WTC11 (cell line): ENCODE data around the gene ARHGAP42. TPM values are rescaled to one million over a fixed set of nuclear protein-coding genes. Genes with fewer than 3 reads are reported as not detected.

Experiments
- ATAC-seq: fragments of 200-7000 bp; cut with Tn5 transposase; 2 replicates; pipeline ENCODE4 v1.10.0; 2021; ENCODE audit warnings: mild to moderate bottlenecking, moderate library complexity
- CTCF ChIA-PET: fragments of 300-600 bp; sonication (Branson Sonifier 250); formaldehyde crosslinking; loops from one replicate; lab custom pipeline; 2021; ENCODE audit warnings: antibody characterized with exemption; lab: Charles Lee
- POLR2A ChIA-PET: fragments of 350-600 bp; sonication (Branson Sonifier 250); formaldehyde crosslinking; loops from one replicate; lab custom pipeline; 2021; ENCODE audit warnings: antibody characterized with exemption; lab: Charles Lee
- DNase-seq: peaks from one replicate; pipeline ENCODE4 v3.0.0; 2021; ENCODE audit warnings: low spot score
- H3K27ac Mint-ChIP-seq: 2 replicates; pipeline ENCODE4 v1.8.0; 2021; ENCODE audit warnings: mixed read lengths
- H3K27me3 Mint-ChIP-seq: 2 replicates; pipeline ENCODE4 v1.8.0; 2021; ENCODE audit warnings: low read depth, mild to moderate bottlenecking, moderate library complexity, mixed read lengths
- H3K36me3 Mint-ChIP-seq: 2 replicates; pipeline ENCODE4 v1.8.0; 2021; ENCODE audit warnings: mixed read lengths
- H3K4me1 Mint-ChIP-seq: 2 replicates; pipeline ENCODE4 v1.8.0; 2022; ENCODE audit warnings: mixed read lengths
- H3K4me3 Mint-ChIP-seq: 2 replicates; pipeline ENCODE4 v1.8.0; 2021; ENCODE audit warnings: mild to moderate bottlenecking, moderate library complexity, mixed read lengths
- H3K9me3 Mint-ChIP-seq: 2 replicates; pipeline ENCODE4 v1.8.0; 2021; ENCODE audit warnings: mixed read lengths
- ELF4 ChIP-seq: sonication (generic); formaldehyde crosslinking; IDR thresholded peaks from 2 replicates; pipeline ENCODE4 v1.8.1; 2022; ENCODE audit warnings: low read depth, mild to moderate bottlenecking, moderate library complexity, missing genetic modification reagents
- ETV6 ChIP-seq: sonication (generic); formaldehyde crosslinking; IDR thresholded peaks from 2 replicates; pipeline ENCODE4 v1.8.1; 2022; ENCODE audit warnings: mild to moderate bottlenecking, missing genetic modification reagents
- GABPB1 ChIP-seq: sonication (generic); formaldehyde crosslinking; IDR thresholded peaks from 2 replicates; pipeline ENCODE4 v1.8.1; 2023; ENCODE audit warnings: mild to moderate bottlenecking, missing genetic modification reagents
- MXD4 ChIP-seq: fragments of 250-450 bp; sonication (Bioruptor Pico); IDR thresholded peaks from 2 replicates; pipeline ENCODE4 v1.8.0; 2021; ENCODE audit warnings: mild to moderate bottlenecking, moderate library complexity, borderline replicate concordance
- NFATC4 ChIP-seq: fragments of 250-450 bp; sonication (Bioruptor Pico); IDR thresholded peaks from 2 replicates; pipeline ENCODE4 v1.9.0; 2021; ENCODE audit warnings: mild to moderate bottlenecking
- NR3C1 ChIP-seq: sonication (generic); formaldehyde crosslinking; conservative IDR thresholded peaks from 2 replicates; pipeline ENCODE4 v1.8.1; 2023; ENCODE audit warnings: low read depth, mild to moderate bottlenecking, missing genetic modification reagents
- RELA ChIP-seq: sonication (generic); formaldehyde crosslinking; IDR thresholded peaks from 2 replicates; pipeline ENCODE4 v1.8.1; 2022; ENCODE audit warnings: missing genetic modification reagents, mild to moderate bottlenecking, borderline replicate concordance
- SMAD4 ChIP-seq: sonication (generic); formaldehyde crosslinking; IDR thresholded peaks from 2 replicates; pipeline ENCODE4 v1.8.0; 2022; ENCODE audit warnings: mild to moderate bottlenecking, missing genetic modification reagents
- TCF7 ChIP-seq: sonication (generic); formaldehyde crosslinking; IDR thresholded peaks from 2 replicates; pipeline ENCODE4 v1.8.0; 2022; ENCODE audit warnings: mild to moderate bottlenecking, low read depth, missing genetic modification reagents, moderate library complexity
- USF1 ChIP-seq: sonication (generic); formaldehyde crosslinking; IDR thresholded peaks from 2 replicates; pipeline ENCODE4 v1.8.0; 2022; ENCODE audit warnings: mild to moderate bottlenecking, missing genetic modification reagents
- ZNF317 ChIP-seq: sonication (generic); formaldehyde crosslinking; IDR thresholded peaks from 2 replicates; pipeline ENCODE4 v1.8.1; 2023; ENCODE audit warnings: low read depth, mild to moderate bottlenecking, moderate library complexity, missing genetic modification reagents, borderline replicate concordance
- ZNF425 ChIP-seq: fragments of 250-450 bp; sonication (Bioruptor Pico); conservative IDR thresholded peaks from 2 replicates; pipeline ENCODE4 v1.9.0; 2021; ENCODE audit warnings: mild to moderate bottlenecking
- ZNF671 ChIP-seq: fragments of 250-450 bp; sonication (Bioruptor Pico); IDR thresholded peaks from 2 replicates; pipeline ENCODE4 v1.8.0; 2021; ENCODE audit warnings: mild to moderate bottlenecking
- total RNA-seq: library from RNA; stranded (reverse); gene quantifications from 3 replicates; pipeline ENCODE4 v1.2.3, GENCODE V29; 2021
- TF ChIP-seq, protein P1 (sequence below): fragments of 250-450 bp; sonication (Bioruptor Pico); IDR thresholded peaks from 2 replicates; pipeline ENCODE4 v1.9.0; 2021; ENCODE audit warnings: mild to moderate bottlenecking
- TF ChIP-seq, protein P2 (sequence below): sonication (generic); formaldehyde crosslinking; IDR thresholded peaks from 2 replicates; pipeline ENCODE4 v1.8.0; 2022; ENCODE audit warnings: mild to moderate bottlenecking, missing genetic modification reagents

The ARHGAP42 gene
- total RNA-seq, 1 experiment from 2014 or later, result 32.5 TPM

GRCh38 chr11:100830978-100831732, 144.1 kb downstream of the ARHGAP42 start (continued):
- TF ChIP-seq, protein P1, sequence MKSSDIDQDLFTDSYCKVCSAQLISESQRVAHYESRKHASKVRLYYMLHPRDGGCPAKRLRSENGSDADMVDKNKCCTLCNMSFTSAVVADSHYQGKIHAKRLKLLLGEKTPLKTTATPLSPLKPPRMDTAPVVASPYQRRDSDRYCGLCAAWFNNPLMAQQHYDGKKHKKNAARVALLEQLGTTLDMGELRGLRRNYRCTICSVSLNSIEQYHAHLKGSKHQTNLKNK (CRISPR knock-in tag), result no peak
- TF ChIP-seq SMAD4 (CRISPR knock-in tag) (no peak), ZNF671 (CRISPR knock-in tag) (no peak), USF1 (CRISPR knock-in tag) (no peak), NFATC4 (CRISPR knock-in tag) (no peak)
- TF ChIP-seq, protein P2, sequence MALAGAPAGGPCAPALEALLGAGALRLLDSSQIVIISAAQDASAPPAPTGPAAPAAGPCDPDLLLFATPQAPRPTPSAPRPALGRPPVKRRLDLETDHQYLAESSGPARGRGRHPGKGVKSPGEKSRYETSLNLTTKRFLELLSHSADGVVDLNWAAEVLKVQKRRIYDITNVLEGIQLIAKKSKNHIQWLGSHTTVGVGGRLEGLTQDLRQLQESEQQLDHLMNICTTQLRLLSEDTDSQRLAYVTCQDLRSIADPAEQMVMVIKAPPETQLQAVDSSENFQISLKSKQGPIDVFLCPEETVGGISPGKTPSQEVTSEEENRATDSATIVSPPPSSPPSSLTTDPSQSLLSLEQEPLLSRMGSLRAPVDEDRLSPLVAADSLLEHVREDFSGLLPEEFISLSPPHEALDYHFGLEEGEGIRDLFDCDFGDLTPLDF (CRISPR knock-in tag), result no peak

DNA sequence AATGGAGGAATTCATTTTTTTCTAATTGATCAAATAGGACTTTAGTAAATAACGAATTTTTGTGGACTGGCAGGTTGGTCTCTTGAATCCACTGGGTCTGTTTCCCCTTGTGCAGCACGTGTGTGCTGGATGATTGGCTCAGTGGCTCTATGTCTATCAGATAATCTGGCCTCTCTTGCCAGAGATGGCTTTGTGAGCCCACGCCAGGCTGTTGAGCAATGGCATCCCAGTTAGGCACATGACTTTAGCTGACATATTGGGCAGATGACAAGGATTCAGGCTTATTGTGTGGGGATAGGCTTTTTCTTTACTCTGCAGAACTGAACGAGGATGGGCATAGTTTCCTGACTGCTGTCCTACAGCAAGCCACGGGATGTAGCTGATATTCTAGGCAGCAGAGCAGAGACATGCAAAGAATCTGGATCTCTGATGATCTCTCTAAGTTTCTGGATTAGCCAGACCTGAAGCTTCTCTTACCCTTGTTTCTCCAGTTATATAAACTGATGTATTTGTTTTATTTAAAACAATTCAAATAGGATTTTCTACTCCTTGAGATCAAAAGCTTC, 144.9 kb downstream of the ARHGAP42 start:
- Mint-ChIP-seq H3K27ac (no peak overlapping the region; the same call in 1 of the 2 replicates), H3K4me1 (peaks cover 60% of the 10 kb centered on the region), H3K4me3 (no peak overlapping the region), H3K36me3 (no peaks in the 10 kb centered on the region), H3K9me3 (no peaks in the 10 kb centered on the region), H3K27me3 (no peaks in the 10 kb centered on the region)
- TF ChIP-seq GABPB1 (CRISPR knock-in tag), result no peak
- no peak for TF ChIP-seq ZNF425 (CRISPR knock-in tag)
- ATAC-seq (no peak), DNase-seq (no peak)
- ChIA-PET CTCF (no interaction called here), POLR2A (no interaction called here)

DNA sequence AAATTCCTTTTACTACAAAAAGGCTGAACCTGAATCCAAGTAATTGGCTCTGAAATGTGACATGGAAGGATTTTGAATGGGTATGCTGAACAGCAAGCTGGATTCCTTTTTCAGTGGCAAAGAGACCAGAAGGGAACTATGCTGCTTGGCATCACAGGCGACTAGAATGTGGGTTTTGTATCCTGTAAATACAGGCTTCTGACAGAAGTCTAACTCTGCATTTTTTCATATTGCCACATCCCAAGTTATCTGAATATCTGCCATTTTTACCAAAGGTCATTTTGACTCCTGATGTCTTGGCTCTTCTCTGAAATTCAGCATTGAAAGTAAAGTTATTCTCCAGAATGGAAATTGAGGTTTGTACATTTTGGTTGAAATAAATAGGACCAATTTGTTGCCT, 145.7 kb downstream of the ARHGAP42 start:
- H3K9me3 Mint-ChIP-seq, result no peaks in the 10 kb centered on the region
- no peak for DNase-seq
- ChIA-PET CTCF (no interaction called here), POLR2A (no interaction called here)
- no peaks in the 10 kb centered on the region for H3K36me3 Mint-ChIP-seq
- no peak overlapping the region for H3K27ac Mint-ChIP-seq
- ATAC-seq, result no peak
- peaks cover 60% of the 10 kb centered on the region for H3K4me1 Mint-ChIP-seq
- no peak overlapping the region for H3K4me3 Mint-ChIP-seq
- TF ChIP-seq RELA (CRISPR knock-in tag), result no peak
- no peak for TF ChIP-seq TCF7
- no peak for TF ChIP-seq NR3C1 (CRISPR knock-in tag)
- TF ChIP-seq, protein P1 (CRISPR knock-in tag), result no peak
- no peak for TF ChIP-seq ZNF317 (CRISPR knock-in tag)
- no peak for TF ChIP-seq MXD4 (CRISPR knock-in tag)
- TF ChIP-seq ELF4 (CRISPR knock-in tag), result no peak
- no peak for TF ChIP-seq ETV6 (CRISPR knock-in tag)
- no peaks in the 10 kb centered on the region for H3K27me3 Mint-ChIP-seq
